DND-41 (cell line): ENCODE measurements around the gene RNU5D-1.

Experiments
- CTCF ChIP-seq: IDR thresholded peaks from 2 replicates; pipeline ENCODE4 v1.5.1; 2012; ENCODE audit warnings: borderline replicate concordance, low read length, moderate library complexity, mild to moderate bottlenecking; ENCODE audit not compliant: poor library complexity, severe bottlenecking; ENCODE audit errors: extremely low read depth
- EZH2 ChIP-seq: IDR thresholded peaks from 3 replicates; pipeline ENCODE4 v1.6.1; 2012; ENCODE audit warnings: borderline replicate concordance, low read depth, mild to moderate bottlenecking, moderate library complexity, low read length, inconsistent platforms; ENCODE audit not compliant: severe bottlenecking

- no peak for TF ChIP-seq CTCF
- no peak for TF ChIP-seq EZH2
These were observed 7.3 kb downstream of the RNU5D-1 start for GRCh38 chr1:44723496-44724295.
